Fibroblast of the conjunctiva (primary cell): ENCODE data around the gene NUP153.

Experiments used
- DNase-seq: peaks from one replicate; pipeline ENCODE4 v3.0.0-alpha.2; 2010; ENCODE audit warnings: low read depth

The NUP153 gene

GRCh38 chr6:17662585-17662984 lies 44.1 kb downstream of the NUP153 start:
- no peak for DNase-seq

- no peak for DNase-seq
Observed at GRCh38 chr6:17656644-17657043, 50.1 kb downstream of the NUP153 start.

GRCh38 chr6:17656092-17656491 lies 50.6 kb downstream of the NUP153 start:
- DNase-seq: no peak

GRCh38 chr6:17653198-17653882 lies 53.4 kb downstream of the NUP153 start:
- no peak for DNase-seq

GRCh38 chr6:17650656-17651309 lies 55.9 kb downstream of the NUP153 start:
- no peak for DNase-seq

- DNase-seq: no peak
Observed at GRCh38 chr6:17648745-17649144, 58.0 kb downstream of the NUP153 start.

- peak; percentile 43 for DNase-seq
Observed at GRCh38 chr6:17640477-17640917, 66.2 kb downstream of the NUP153 start.

- no peak for DNase-seq
Observed at GRCh38 chr6:17638212-17638715, 68.5 kb downstream of the NUP153 start.

GRCh38 chr6:17635568-17635967 lies 71.2 kb downstream of the NUP153 start:
- no peak for DNase-seq

GRCh38 chr6:17633465-17634188 lies 73.1 kb downstream of the NUP153 start:
- no peak for DNase-seq

GRCh38 chr6:17632934-17633333 lies 73.8 kb downstream of the NUP153 start:
- DNase-seq: no peak

- DNase-seq: no peak
Observed at GRCh38 chr6:17630511-17631073, 76.1 kb downstream of the NUP153 start.

- DNase-seq: no peak
Observed at GRCh38 chr6:17629824-17630510, 76.8 kb downstream of the NUP153 start.

- DNase-seq: no peak
Observed at GRCh38 chr6:17628873-17629272, 77.9 kb downstream of the NUP153 start.

GRCh38 chr6:17624396-17624795 lies 82.3 kb downstream of the NUP153 start:
- no peak for DNase-seq

- no peak for DNase-seq
Observed at GRCh38 chr6:17622144-17622543, 84.6 kb downstream of the NUP153 start.

- DNase-seq: no peak
Observed at GRCh38 chr6:17621003-17621402, 85.7 kb downstream of the NUP153 start.

GRCh38 chr6:17615794-17616193 lies 90.9 kb downstream of the NUP153 start:
- no peak for DNase-seq

- no peak for DNase-seq
Observed at GRCh38 chr6:17612048-17612447, 94.7 kb downstream of the NUP153 start.

GRCh38 chr6:17610835-17611234 lies 95.9 kb downstream of the NUP153 start:
- no peak for DNase-seq

GRCh38 chr6:17606606-17607005 lies 100.1 kb downstream of the NUP153 start:
- DNase-seq: no peak

GRCh38 chr6:17602888-17603287 lies 103.8 kb downstream of the NUP153 start:
- DNase-seq: no peak
